GM12873 (cell line): ENCODE measurements around the gene GPX2.

Experiments
- CTCF ChIP-seq: IDR thresholded peaks from 2 replicates; pipeline ENCODE4 v1.5.1; 2012; ENCODE audit warnings: low read depth, mild to moderate bottlenecking, moderate library complexity, low read length, control low read depth; ENCODE audit not compliant: insufficient read depth; ENCODE audit errors: missing control alignments

GPX2 gene

DNA sequence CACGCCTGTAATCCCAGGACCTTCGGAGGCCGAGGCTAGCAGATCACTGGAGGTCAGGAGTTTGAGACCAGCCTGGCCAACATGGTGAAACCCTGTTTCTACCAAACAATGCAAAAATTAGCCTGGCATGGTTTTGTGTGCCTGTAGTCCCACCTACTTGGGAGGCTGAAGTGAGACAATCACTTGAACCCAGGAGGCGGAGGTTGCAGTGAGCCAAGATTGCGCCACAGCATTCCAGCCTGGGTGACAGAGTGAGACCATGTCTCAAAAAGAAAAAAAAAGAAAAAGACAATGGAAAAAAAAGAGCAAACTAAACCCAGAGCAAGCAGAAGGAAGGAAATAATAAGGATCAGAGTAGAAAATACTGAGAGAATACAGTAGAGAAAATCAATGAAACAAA, 22.9 kb downstream of the GPX2 start:
- TF ChIP-seq CTCF, result no peak

GRCh38 chr14:64919215-64919614, 23.3 kb downstream of the GPX2 start:
- TF ChIP-seq CTCF, result no peak

DNA sequence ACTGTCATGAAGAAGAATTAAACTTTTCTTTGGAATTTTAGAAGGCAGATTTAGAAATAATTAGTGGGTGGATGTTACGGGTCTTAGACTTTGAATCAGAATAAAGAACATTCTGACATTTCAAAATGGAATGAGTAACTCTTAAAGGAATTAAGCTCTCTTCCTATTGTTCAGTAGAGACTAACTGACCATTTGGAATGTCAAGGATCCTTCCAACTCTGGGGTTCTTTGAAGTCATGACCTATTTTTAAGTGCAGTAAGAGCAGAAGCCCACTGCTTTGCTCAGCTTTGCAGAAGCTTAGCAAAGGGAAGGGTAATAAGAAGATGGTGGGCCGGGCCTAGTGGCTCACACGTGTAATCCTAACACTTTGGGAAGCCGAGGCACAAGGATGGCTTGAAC, 24.3 kb downstream of the GPX2 start:
- TF ChIP-seq CTCF, result no peak

DNA sequence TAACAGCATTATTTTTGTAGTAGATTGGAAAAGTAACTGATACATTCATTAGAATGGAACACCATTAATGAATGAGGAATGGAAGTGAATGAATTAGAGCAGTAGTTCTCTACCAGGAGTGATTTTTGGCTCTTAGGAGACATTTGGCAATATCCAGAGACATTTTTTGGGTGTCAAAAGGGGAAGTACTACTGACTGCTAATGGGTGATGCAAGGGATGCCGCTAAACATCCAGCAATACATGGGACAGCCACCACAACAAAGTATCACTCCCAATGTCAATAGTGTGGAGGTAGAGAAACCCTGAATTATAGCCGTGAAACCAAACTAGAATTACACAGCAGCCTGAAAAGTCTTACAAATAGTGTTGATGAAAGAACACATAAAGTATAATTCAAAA, 26.7 kb downstream of the GPX2 start:
- no peak for TF ChIP-seq CTCF

DNA sequence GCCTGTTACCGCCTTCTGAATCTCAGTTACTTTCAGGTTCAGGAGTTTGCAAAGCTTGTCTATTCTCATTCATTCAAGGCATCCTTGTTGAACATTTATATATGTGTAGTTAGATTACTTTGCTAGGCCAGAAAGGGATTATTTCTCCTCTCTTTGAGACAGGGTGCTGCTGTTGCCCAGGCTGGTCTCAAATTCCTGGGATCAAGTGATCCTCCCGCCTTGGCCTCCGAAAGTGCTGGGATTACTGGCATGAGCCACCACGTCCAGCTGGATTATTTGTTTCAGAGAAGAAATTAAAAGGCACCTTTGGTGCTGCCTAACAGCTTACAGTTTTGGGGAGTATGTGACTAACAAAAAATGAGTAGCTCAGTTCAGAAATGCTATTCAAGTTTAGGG, 27.5 kb downstream of the GPX2 start:
- no peak for TF ChIP-seq CTCF

DNA sequence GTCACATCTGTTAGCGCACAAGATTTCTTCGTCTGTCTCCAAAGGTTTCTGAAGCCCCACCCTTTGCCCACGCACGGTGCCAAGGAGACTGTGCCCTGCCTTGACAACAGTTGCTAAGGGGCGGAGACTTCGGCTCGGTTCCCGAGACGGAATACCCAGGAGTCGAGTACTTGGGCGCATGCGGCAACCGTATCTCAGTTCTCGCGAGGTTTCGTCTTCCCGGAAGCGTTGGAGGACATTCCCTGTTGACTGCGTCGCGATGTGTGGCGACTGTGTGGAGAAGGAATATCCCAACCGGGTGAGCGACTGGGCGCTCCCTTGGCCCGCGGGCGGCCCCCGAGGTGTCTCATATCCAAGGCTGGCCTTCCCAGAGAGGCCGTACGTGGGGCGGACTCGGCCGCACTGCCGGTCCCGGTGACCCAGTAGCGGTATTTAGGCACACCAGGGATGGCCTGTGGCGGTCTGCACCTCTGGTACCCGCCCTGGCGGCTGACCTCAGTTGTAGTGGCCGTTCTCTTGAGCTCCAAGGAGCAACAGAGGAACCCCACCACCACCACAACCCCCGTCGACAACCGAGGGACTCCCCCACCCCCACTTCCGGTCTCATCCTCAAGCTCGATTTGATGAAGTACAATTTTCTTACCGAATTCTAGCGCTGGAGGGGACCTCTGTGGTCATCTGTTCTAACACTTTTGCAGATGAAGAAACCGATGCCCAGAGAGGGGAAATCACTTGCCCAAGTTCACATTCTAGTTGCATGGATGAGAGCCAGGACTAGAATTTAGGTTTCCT, 28.1 kb downstream of the GPX2 start, which contains the start of gene CHURC1:
Gene CHURC1, plus strand, starts transcription at position 219 of the 792 bp plus-strand sequence. Its CDS starts 41 bp downstream, at position 260.
- no peak for TF ChIP-seq CTCF

DNA sequence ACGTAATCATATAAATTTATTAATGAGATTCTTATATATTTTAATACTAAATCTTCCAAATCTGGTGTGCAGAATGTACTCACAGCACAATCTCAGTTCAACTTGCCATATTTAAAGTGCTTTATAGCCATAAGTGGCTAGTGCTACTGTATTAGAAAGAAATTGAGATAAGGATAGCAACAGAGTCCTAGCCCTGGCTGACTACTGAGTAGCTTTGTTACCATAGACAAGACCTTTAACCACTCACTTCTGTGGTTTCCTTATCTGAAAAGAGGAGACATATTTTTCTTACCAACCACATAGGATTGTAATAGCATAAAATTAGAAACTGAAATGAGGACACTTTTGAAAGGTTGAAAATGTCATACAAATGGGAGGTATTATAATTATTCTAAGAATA, 30.3 kb downstream of the GPX2 start:
- TF ChIP-seq CTCF, result no peak
